GM19238 (cell line): ENCODE data around the gene PSMA6.
A peak's percentile ranks its signal among the peaks of the same experiment; 100 is the strongest.
"Not testable (repeated sequence)": the region's sequence is repeated elsewhere in the genome, so short reads cannot be mapped to it uniquely, and the experiment has no call there.

Experiments
- DNase-seq: peaks from one replicate; pipeline ENCODE4 v3.0.0; 2011; ENCODE audit warnings: low spot score; ENCODE audit not compliant: insufficient read length

PSMA6 gene

DNA sequence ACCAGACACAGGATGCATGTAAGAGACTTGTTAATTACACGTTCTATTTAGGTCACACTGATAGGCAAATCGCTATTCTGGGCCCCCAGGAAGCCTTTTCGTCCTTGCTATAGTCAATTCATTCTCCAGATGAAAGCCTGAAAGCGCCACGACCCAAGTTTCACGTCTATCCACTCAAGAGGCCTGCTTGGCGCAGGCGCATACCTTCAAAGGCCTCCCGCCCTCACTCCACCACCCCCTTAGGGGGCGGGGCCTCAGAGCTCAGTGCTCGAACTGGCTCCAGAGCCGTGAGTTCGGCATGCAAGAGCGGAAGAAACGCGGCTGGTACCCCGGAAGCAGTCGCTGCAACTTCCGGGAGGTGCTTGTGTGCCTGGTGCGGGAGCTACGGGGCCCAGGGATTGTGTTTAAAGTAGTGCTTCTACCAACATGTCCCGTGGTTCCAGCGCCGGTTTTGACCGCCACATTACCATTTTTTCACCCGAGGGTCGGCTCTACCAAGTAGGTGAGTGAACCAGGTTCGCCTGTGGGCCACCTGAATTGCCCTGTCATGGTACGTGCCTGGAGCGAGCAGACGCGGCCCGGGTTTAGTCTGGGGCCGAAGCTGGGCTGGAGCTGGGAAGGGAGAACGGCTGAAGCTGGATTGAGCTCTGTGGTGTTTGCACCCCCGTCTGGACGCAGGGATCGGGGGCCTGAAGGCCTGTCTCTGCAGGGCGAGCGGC, at the start of gene PSMA6:
Gene PSMA6, plus strand, starts transcription at position 332 of the 719 bp plus-strand sequence. Its CDS starts 95 bp downstream, at position 427.
- DNase-seq = peak; percentile 79

DNA sequence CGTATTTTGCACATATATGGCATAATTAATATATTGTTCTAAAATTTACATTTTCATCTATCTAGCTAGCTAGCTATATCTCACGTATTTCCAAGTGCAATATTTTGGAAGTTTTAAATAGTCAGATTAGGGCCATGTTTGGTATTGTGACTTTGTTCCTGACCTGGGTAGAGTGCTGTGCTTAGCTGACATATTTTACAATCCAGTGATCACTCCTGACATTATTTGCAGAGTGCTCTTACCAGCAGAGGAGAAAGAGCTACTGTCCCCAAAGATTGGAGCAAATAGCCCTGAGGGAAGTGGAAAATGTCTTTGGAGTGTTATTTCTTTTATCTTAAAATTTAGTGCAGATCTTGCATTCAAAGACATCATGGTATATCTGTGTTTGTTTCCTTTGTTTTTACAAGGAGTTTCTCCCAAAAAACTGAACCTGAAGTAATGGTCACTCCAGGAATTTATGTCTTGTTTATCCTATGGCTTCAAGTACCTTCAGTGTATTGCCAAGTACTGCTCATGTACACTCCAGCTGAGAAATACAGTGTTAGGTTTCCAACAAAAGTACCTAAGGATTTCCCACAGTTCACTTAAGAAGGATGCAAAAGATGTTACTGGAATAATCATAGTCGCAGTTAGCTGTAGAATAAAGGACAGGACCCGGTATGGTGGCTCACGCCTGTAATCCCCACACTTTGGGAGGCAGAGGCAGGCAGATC, 49.4 kb upstream of the PSMA6 start:
- no peak for DNase-seq

GRCh38 chr14:35243956-35244355, 48.2 kb upstream of the PSMA6 start:
- DNase-seq = no peak

- DNase-seq = no peak
These were observed 47.6 kb upstream of the PSMA6 start for GRCh38 chr14:35244542-35244941.

- no peak for DNase-seq
These were observed 47.1 kb upstream of the PSMA6 start for GRCh38 chr14:35245051-35245450.

- DNase-seq = no peak
These were observed 44.3 kb upstream of the PSMA6 start for GRCh38 chr14:35247777-35248475.

- DNase-seq = no peak
These were observed 43.8 kb upstream of the PSMA6 start for GRCh38 chr14:35248476-35248788.

- no peak for DNase-seq
These were observed 41.9 kb upstream of the PSMA6 start for GRCh38 chr14:35250319-35250718.

- DNase-seq = no peak
These were observed 39.7 kb upstream of the PSMA6 start for GRCh38 chr14:35252451-35252868.

GRCh38 chr14:35253056-35253455, 39.1 kb upstream of the PSMA6 start:
- DNase-seq = not testable (repeated sequence)

DNA sequence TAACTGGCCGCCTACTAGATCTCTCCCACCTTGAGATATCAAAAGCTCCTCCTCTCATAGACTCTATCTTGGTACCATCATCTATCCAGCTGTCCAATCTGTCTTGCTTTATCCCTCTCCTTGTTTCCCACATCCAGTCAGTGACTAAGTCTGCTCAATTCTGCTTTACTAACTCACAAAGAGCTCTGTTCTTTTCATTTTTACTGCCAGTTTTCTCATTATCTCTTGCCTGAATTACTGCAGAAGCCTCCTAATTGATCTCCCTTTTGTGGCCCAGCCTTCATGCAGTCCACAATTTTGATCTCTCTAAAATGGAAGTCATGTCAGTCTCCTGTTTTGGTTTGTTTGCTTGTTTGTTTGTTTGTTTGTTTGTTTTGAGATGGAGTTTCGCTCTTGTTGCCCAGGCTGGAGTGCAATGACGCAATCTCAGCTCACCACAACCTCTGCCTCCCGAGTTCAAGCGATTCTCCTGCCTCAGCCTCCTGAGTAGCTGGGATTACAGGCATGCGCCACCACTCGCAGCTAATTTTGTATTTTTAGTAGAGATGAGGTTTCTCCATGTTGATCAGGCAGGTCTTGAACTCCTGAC, 38.1 kb upstream of the PSMA6 start:
- not testable (repeated sequence) for DNase-seq

DNA sequence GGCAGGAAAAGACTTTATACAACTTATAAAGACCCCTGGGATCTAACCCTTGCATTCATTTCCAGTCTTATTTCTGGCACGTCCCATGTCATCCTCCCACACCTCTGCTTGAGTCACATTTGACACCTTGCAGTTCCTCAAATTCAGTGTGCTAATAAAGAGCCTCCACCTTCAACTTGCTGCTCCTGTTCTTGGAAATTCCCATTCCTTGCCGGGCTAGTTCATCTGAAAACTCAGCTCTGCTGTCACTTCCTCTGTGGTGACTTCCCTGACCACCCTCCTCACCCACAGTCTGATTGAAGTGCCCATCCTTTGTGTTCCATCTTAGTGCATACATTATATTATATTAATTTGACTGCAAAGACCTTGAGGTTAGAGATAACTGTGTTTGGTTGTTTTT, 37.4 kb upstream of the PSMA6 start:
- no peak for DNase-seq

DNA sequence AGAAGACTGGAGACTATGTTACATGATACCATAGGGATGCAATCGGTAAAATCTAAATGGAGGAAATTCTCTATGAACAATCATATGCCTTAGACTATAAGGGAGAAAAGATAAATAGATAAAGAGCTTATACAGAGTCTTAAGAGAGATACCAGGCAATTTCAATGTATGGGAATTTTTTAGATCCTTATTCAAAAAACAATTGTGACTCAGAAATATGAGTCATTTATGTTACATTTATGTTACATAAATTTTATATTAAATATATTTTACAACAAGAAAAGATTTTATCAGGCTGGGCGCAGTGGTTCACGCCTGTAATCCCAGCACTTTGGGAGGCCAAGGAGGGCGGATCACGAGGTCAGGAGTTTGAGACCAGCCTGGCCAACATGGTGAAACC, 36.5 kb upstream of the PSMA6 start:
- no peak for DNase-seq

GRCh38 chr14:35257809-35258208, 34.4 kb upstream of the PSMA6 start:
- no peak for DNase-seq

DNA sequence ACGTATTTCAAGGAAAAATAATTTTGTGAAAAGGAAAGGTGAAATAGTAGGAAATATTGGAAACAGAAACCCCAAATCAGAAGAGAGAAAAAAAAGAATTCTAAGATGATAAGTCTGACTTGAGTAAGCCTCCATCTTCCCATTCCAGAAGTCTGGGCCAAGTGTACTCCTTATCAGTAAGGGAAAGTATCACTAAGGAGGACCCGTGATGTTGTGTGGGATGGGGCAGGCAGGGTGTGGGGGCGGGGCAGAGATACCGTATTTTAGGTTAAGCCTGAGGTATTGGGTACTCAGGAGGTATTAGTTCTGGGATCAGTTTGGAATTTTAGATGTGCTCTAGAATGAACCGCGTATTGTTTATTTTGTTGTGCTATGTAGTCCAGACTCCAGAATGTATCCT, 33.8 kb upstream of the PSMA6 start:
- DNase-seq = no peak

DNA sequence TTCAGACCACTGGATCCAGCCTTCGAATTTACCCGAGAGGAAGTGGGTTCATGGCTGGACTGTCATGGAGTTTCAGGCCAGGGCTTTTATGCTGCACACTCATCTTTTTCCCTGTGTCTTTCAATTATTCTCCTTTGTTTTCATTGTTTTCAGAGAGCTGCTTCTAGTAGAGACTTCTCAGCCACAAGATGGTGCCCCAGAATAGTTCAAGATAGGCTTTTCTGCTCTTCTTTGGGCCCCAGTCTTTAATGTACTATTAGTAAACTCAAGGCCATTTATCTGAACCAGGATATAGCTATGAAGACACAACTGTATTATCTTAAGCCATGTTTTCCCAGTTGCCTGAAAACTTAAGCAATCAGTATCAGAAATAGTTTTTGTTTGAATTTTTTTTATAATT, 30.4 kb upstream of the PSMA6 start:
- DNase-seq = no peak

DNA sequence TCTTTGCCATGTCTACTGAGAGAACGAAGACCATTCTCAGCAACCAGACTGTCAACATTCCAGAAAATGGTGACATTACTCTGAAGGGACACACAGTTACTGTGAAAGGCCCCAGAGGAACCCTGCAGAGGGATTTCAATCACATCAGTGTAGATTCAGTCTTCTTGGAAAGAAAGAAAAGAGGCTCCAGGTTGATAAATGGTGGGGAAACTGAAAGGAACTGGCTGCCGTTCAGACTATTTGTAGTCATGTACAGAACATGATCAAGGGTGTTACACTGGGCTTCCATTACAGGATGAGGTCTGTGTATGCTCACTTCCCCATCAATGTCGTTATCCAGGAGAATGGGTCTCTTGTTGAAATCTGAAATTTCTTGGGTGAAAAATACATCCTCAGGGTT, 29.7 kb upstream of the PSMA6 start:
- no peak for DNase-seq

- no peak for DNase-seq
These were observed 23.2 kb upstream of the PSMA6 start for GRCh38 chr14:35268946-35269345.

GRCh38 chr14:35274805-35275204, 17.4 kb upstream of the PSMA6 start:
- DNase-seq = no peak

- no peak for DNase-seq
These were observed 15.0 kb upstream of the PSMA6 start for GRCh38 chr14:35277179-35277578.

DNA sequence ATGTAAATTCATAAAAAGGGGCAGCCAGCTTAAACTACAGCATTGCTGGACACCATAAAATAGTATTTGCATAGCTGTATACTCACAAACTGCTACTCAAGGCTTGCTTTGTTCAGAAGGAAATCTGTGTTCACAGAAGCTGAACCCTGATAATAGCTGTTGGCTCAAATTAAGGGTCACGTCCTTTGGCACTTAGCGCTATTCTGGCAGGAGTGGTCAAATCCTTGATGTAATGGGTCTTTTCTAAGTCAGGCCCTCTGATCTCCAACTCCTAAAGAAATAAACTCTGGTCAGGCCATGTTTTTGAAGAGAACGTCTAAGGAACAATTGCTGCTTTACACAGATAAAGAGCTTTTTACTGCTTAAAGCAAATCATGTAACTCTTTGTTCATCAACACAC, 12.8 kb upstream of the PSMA6 start:
- no peak for DNase-seq

GRCh38 chr14:35281341-35281740, 10.8 kb upstream of the PSMA6 start:
- no peak for DNase-seq
